Mesenchymal stem cell (in vitro differentiated cells and primary cell): ENCODE data around the gene G6PC1.
"Not testable (repeated sequence)": the region's sequence is repeated elsewhere in the genome, so short reads cannot be mapped to it uniquely, and the experiment has no call there.

Source experiments
- DNase-seq: peaks from one replicate; pipeline ENCODE4 v3.0.0-alpha.2; 2013
- H2AFZ ChIP-seq: one replicate; pipeline ENCODE4 v1.6.1; 2013; ENCODE audit warnings: low read depth, mild to moderate bottlenecking, control low read depth, inconsistent platforms, low read length, moderate library complexity
- H2AK5ac ChIP-seq: 2 replicates; pipeline ENCODE4 v1.6.1; 2013; ENCODE audit warnings: low read length, moderate library complexity, mild to moderate bottlenecking, inconsistent platforms; ENCODE audit not compliant: severe bottlenecking
- H2BK120ac ChIP-seq: one replicate; pipeline ENCODE4 v1.6.1; 2013; ENCODE audit warnings: low read depth, mild to moderate bottlenecking, inconsistent platforms, low read length, moderate library complexity
- H2BK12ac ChIP-seq, 2 experiments: one replicate each; pipeline ENCODE4 v1.6.1; 2013; ENCODE audit warnings: inconsistent platforms in 2 of 2, low read length in 2 of 2, mild to moderate bottlenecking in 2 of 2, moderate library complexity in 2 of 2, control low read depth in 1 of 2
- H2BK15ac ChIP-seq: one replicate; pipeline ENCODE4 v1.6.1; 2013; ENCODE audit warnings: mild to moderate bottlenecking, low read depth, inconsistent platforms; ENCODE audit not compliant: poor library complexity, severe bottlenecking
- H2BK5ac ChIP-seq: 2 replicates; pipeline ENCODE4 v1.6.1; 2013; ENCODE audit warnings: low read depth, mild to moderate bottlenecking, low read length, control low read depth, inconsistent platforms; ENCODE audit not compliant: poor library complexity, severe bottlenecking
- H3K14ac ChIP-seq, 2 experiments: one replicate each; pipeline ENCODE4 v1.6.1; 2013; ENCODE audit warnings: inconsistent platforms in 2 of 2, low read length in 2 of 2, control low read depth in 1 of 2, mild to moderate bottlenecking in 1 of 2, moderate library complexity in 1 of 2
- H3K18ac ChIP-seq, 2 experiments: one replicate each; pipeline ENCODE4 v1.6.1; 2013; ENCODE audit warnings: inconsistent platforms in 2 of 2, low read length in 2 of 2, control low read depth in 1 of 2, low read depth in 1 of 2, mild to moderate bottlenecking in 1 of 2
- H3K23ac ChIP-seq, 2 experiments: one replicate each; pipeline ENCODE4 v1.6.1; 2013; ENCODE audit warnings: inconsistent platforms in 2 of 2, low read length in 2 of 2, mild to moderate bottlenecking in 2 of 2, moderate library complexity in 2 of 2, control low read depth in 1 of 2
- H3K27ac ChIP-seq: 2 replicates; pipeline ENCODE4 v1.5.1; 2013; ENCODE audit warnings: mild to moderate bottlenecking, moderate library complexity, low read length, control low read depth, inconsistent platforms; ENCODE audit not compliant: poor library complexity, severe bottlenecking
- H3K27me3 ChIP-seq, 2 experiments: 2 replicates each; pipeline versions ENCODE4 v1.6.1 to v1.7.0; 2013; ENCODE audit warnings: low read length in 2 of 2, mild to moderate bottlenecking in 2 of 2, moderate library complexity in 2 of 2, control low read depth in 1 of 2, inconsistent platforms in 1 of 2; ENCODE audit not compliant: control insufficient read depth in 1 of 2, insufficient read depth in 1 of 2
- H3K36me3 ChIP-seq, 2 experiments: 2 replicates each; pipeline versions ENCODE4 v1.6.1 to v1.7.0; 2013; ENCODE audit warnings: low read length in 2 of 2, control low read depth in 1 of 2, inconsistent platforms in 1 of 2, low read depth in 1 of 2, mild to moderate bottlenecking in 1 of 2; ENCODE audit not compliant: insufficient read depth in 2 of 2, control insufficient read depth in 1 of 2
- H3K4ac ChIP-seq, 2 experiments: one replicate each; pipeline ENCODE4 v1.6.1; 2013; ENCODE audit warnings: inconsistent platforms in 2 of 2, low read length in 2 of 2, mild to moderate bottlenecking in 2 of 2, moderate library complexity in 2 of 2, control low read depth in 1 of 2, low read depth in 1 of 2
- H3K4me1 ChIP-seq: 2 replicates; pipeline ENCODE4 v1.6.1; 2013; ENCODE audit warnings: low read depth, low read length, control low read depth; ENCODE audit not compliant: control insufficient read depth, insufficient read depth
- H3K4me2 ChIP-seq: 2 replicates; pipeline ENCODE4 v1.6.1; 2013; ENCODE audit warnings: low read length, mild to moderate bottlenecking, inconsistent platforms; ENCODE audit not compliant: poor library complexity, severe bottlenecking
- H3K4me3 ChIP-seq, 2 experiments: 2 replicates each; pipeline versions ENCODE4 v1.5.1 to v1.7.0; 2013; ENCODE audit warnings: low read length in 2 of 2, mild to moderate bottlenecking in 2 of 2, control low read depth in 1 of 2, low read depth in 1 of 2; ENCODE audit not compliant: insufficient read depth in 1 of 2
- H3K79me1 ChIP-seq: replicated peaks from 2 replicates; pipeline ENCODE4 v1.6.1; 2013; ENCODE audit warnings: mild to moderate bottlenecking, control low read depth, low read length, inconsistent platforms; ENCODE audit not compliant: poor library complexity, severe bottlenecking
- H3K9ac ChIP-seq: 2 replicates; pipeline ENCODE4 v1.7.0; 2013; ENCODE audit warnings: mild to moderate bottlenecking, low read length, moderate library complexity
- H3K9me3 ChIP-seq: 2 replicates; pipeline ENCODE4 v1.7.0; 2013; ENCODE audit warnings: mild to moderate bottlenecking, low read length; ENCODE audit not compliant: control insufficient read depth
- H4K8ac ChIP-seq: one replicate; pipeline ENCODE4 v1.6.1; 2013; ENCODE audit warnings: inconsistent platforms, mild to moderate bottlenecking, low read length, moderate library complexity
- H4K91ac ChIP-seq: one replicate; pipeline ENCODE4 v1.6.1; 2013; ENCODE audit warnings: mild to moderate bottlenecking, low read length, inconsistent platforms
- WGBS: methylation state at CpG from one replicate; pipeline ENCODE4 v1.1.7; 2013; ENCODE audit warnings: mixed read lengths; 5-methylcytosine and 5-hydroxymethylcytosine counted together

G6PC1 gene

GRCh38 chr17:42880776-42881310 lies 19.8 kb upstream of the G6PC1 start:
- H3K4ac ChIP-seq: no peak overlapping the region
- no peak overlapping the region for H3K18ac ChIP-seq
- no peaks in the 10 kb centered on the region for H3K79me1 ChIP-seq
- 79% methylated on average over 4 of the region's 5 CpGs for WGBS
- H3K4me1 ChIP-seq: peaks cover 2% of the 10 kb centered on the region
- DNase-seq: no peak
- no peak overlapping the region for H3K4me2 ChIP-seq
- H4K8ac ChIP-seq: no peak overlapping the region
- no peak overlapping the region for H2AK5ac ChIP-seq
- no peak overlapping the region for H3K9ac ChIP-seq
- H3K27ac ChIP-seq: no peak overlapping the region
- no peak overlapping the region for H3K23ac ChIP-seq
- H2BK15ac ChIP-seq: no peak overlapping the region
- peaks cover 25 to 60% of the 10 kb centered on the region in 2 experiments for H3K27me3 ChIP-seq
- H3K36me3 ChIP-seq: no peaks in the 10 kb centered on the region
- H3K9me3 ChIP-seq: no peaks in the 10 kb centered on the region
- H2BK120ac ChIP-seq: no peak overlapping the region
- no peak overlapping the region for H3K4me3 ChIP-seq
- no peak overlapping the region for H3K14ac ChIP-seq
- no peak overlapping the region for H2AFZ ChIP-seq
- no peak overlapping the region for H4K91ac ChIP-seq
- H2BK12ac ChIP-seq: no peak overlapping the region
- no peak overlapping the region for H2BK5ac ChIP-seq

- peaks cover 25 to 53% of the 10 kb centered on the region in 2 experiments for H3K27me3 ChIP-seq
- not testable (repeated sequence) for H2BK15ac ChIP-seq, H2AK5ac ChIP-seq, H3K79me1 ChIP-seq, H3K9me3 ChIP-seq, H3K4me3 ChIP-seq, H3K9ac ChIP-seq, H3K27ac ChIP-seq, H3K4ac ChIP-seq, H2BK12ac ChIP-seq, H3K14ac ChIP-seq, H2BK120ac ChIP-seq, H3K4me1 ChIP-seq, H3K18ac ChIP-seq, DNase-seq, H2AFZ ChIP-seq, H3K23ac ChIP-seq, H3K36me3 ChIP-seq, H3K4me2 ChIP-seq, H2BK5ac ChIP-seq, H4K91ac ChIP-seq, H4K8ac ChIP-seq
- 90% methylated on average over 6 of the region's 6 CpGs for WGBS
These were observed 18.9 kb upstream of the G6PC1 start for GRCh38 chr17:42881706-42882105.

GRCh38 chr17:42882166-42882565 lies 18.4 kb upstream of the G6PC1 start:
- no peak overlapping the region for H2AK5ac ChIP-seq
- H3K14ac ChIP-seq: no peak overlapping the region
- H3K18ac ChIP-seq: no peak overlapping the region
- H4K8ac ChIP-seq: no peak overlapping the region
- no peak overlapping the region for H3K9ac ChIP-seq
- no peak overlapping the region for H3K23ac ChIP-seq
- peaks cover 21 to 49% of the 10 kb centered on the region in 2 experiments for H3K27me3 ChIP-seq
- no peak overlapping the region for H2BK15ac ChIP-seq
- H3K4ac ChIP-seq: no peak overlapping the region
- no peak overlapping the region for H2BK120ac ChIP-seq
- H2BK5ac ChIP-seq: no peak overlapping the region
- H3K36me3 ChIP-seq: no peaks in the 10 kb centered on the region
- no peaks in the 10 kb centered on the region for H3K9me3 ChIP-seq
- no peaks in the 10 kb centered on the region for H3K79me1 ChIP-seq
- H2BK12ac ChIP-seq: no peak overlapping the region
- H3K4me1 ChIP-seq: peaks cover 2% of the 10 kb centered on the region
- no peak overlapping the region for H3K4me3 ChIP-seq
- H2AFZ ChIP-seq: no peak overlapping the region
- no peak overlapping the region for H3K27ac ChIP-seq
- no peak overlapping the region for H3K4me2 ChIP-seq
- WGBS: 86% methylated on average over 8 of the region's 8 CpGs
- no peak for DNase-seq
- H4K91ac ChIP-seq: no peak overlapping the region

GRCh38 chr17:42883802-42884558 lies 16.6 kb upstream of the G6PC1 start:
- Histone ChIP-seq H4K91ac (no peak overlapping the region), H3K36me3 (no peaks in the 10 kb centered on the region), H2BK12ac (no peak overlapping the region), H3K4me2 (no peak overlapping the region), H3K4ac (no peak overlapping the region), H3K9me3 (no peaks in the 10 kb centered on the region), H2BK15ac (no peak overlapping the region), H2AFZ (no peak overlapping the region), H2AK5ac (no peak overlapping the region), H3K27ac (no peak overlapping the region), H3K4me1 (peaks cover 2% of the 10 kb centered on the region), H3K18ac (no peak overlapping the region), H2BK120ac (no peak overlapping the region), H3K14ac (no peak overlapping the region), H3K23ac (no peak overlapping the region), H2BK5ac (no peak overlapping the region), H3K27me3 (peaks cover 4 to 31% of the 10 kb centered on the region in 2 experiments), H4K8ac (no peak overlapping the region), H3K79me1 (no peaks in the 10 kb centered on the region), H3K4me3 (no peak overlapping the region), H3K9ac (no peak overlapping the region)
- WGBS: 88% methylated on average over 7 of the region's 7 CpGs
- no peak for DNase-seq
